H9 (cell line): Measurements from ENCODE around the gene C16orf92. TPM values are rescaled to one million over a fixed set of nuclear protein-coding genes. Genes with fewer than 3 reads are reported as not detected.

ENCODE experiments used
- DNase-seq: peaks from one replicate; pipeline ENCODE4 v3.0.0-alpha.2; 2017
- H2AFZ ChIP-seq: one replicate; pipeline ENCODE4 v1.6.1; 2013; ENCODE audit warnings: mild to moderate bottlenecking, low read length, control low read depth, moderate library complexity
- H2AK5ac ChIP-seq: 2 replicates; pipeline ENCODE4 v1.6.1; 2013; ENCODE audit warnings: low read length, control low read depth, mixed read lengths; ENCODE audit not compliant: insufficient read length
- H2BK120ac ChIP-seq: one replicate; pipeline ENCODE4 v1.6.1; 2013; ENCODE audit warnings: low read depth, mild to moderate bottlenecking, low read length, control low read depth, inconsistent platforms; ENCODE audit not compliant: poor library complexity, severe bottlenecking
- H2BK12ac ChIP-seq: 2 replicates; pipeline ENCODE4 v1.6.1; 2013; ENCODE audit warnings: low read length, control low read depth, mixed read lengths, low read depth; ENCODE audit not compliant: insufficient read length
- H2BK15ac ChIP-seq: 2 replicates; pipeline ENCODE4 v1.6.1; 2013; ENCODE audit warnings: low read depth, low read length, control low read depth
- H2BK20ac ChIP-seq: one replicate; pipeline ENCODE4 v1.6.1; 2013; ENCODE audit warnings: low read depth, mild to moderate bottlenecking, low read length, control low read depth, inconsistent platforms; ENCODE audit not compliant: poor library complexity, severe bottlenecking
- H2BK5ac ChIP-seq: 2 replicates; pipeline ENCODE4 v1.6.1; 2013; ENCODE audit warnings: low read length, control low read depth, mixed read lengths; ENCODE audit not compliant: insufficient read length
- H3K14ac ChIP-seq: 2 replicates; pipeline ENCODE4 v1.6.1; 2013; ENCODE audit warnings: low read length, control low read depth; ENCODE audit not compliant: insufficient read depth
- H3K18ac ChIP-seq: 2 replicates; pipeline ENCODE4 v1.6.1; 2013; ENCODE audit warnings: low read depth, mild to moderate bottlenecking, mixed read lengths, low read length, control low read depth; ENCODE audit not compliant: insufficient read length
- H3K23ac ChIP-seq: 2 replicates; pipeline ENCODE4 v1.6.1; 2013; ENCODE audit warnings: low read length, control low read depth, mixed read lengths, low read depth; ENCODE audit not compliant: insufficient read length
- H3K23me2 ChIP-seq: 2 replicates; pipeline ENCODE4 v1.6.1; 2013; ENCODE audit warnings: low read depth, mild to moderate bottlenecking, mixed read lengths, low read length, control low read depth; ENCODE audit not compliant: insufficient read length, poor library complexity, severe bottlenecking
- H3K27ac ChIP-seq: 2 replicates; pipeline ENCODE4 v1.5.1; 2013; ENCODE audit warnings: low read length, control low read depth, mixed read lengths, low read depth; ENCODE audit not compliant: insufficient read length
- H3K27me3 ChIP-seq: 2 replicates; pipeline ENCODE4 v1.6.1; 2013; ENCODE audit warnings: low read length, control low read depth, inconsistent platforms; ENCODE audit not compliant: insufficient read depth
- H3K4ac ChIP-seq: 2 replicates; pipeline ENCODE4 v1.6.1; 2013; ENCODE audit warnings: low read depth, mild to moderate bottlenecking, control low read depth, inconsistent platforms, low read length, moderate library complexity
- H3K4me1 ChIP-seq: 2 replicates; pipeline ENCODE4 v1.6.1; 2013; ENCODE audit warnings: low read length, control low read depth, inconsistent platforms; ENCODE audit not compliant: insufficient read depth
- H3K4me2 ChIP-seq: 2 replicates; pipeline ENCODE4 v1.6.1; 2013; ENCODE audit warnings: low read length, control low read depth, mixed read lengths; ENCODE audit not compliant: insufficient read length, insufficient read depth
- H3K56ac ChIP-seq: 2 replicates; pipeline ENCODE4 v1.6.1; 2013; ENCODE audit warnings: low read depth, mild to moderate bottlenecking, mixed read lengths, low read length, control low read depth; ENCODE audit not compliant: insufficient read length
- H3K79me1 ChIP-seq: 2 replicates; pipeline ENCODE4 v1.6.1; 2013; ENCODE audit warnings: low read depth, mild to moderate bottlenecking, moderate library complexity, low read length, control low read depth, inconsistent platforms; ENCODE audit not compliant: insufficient read depth, poor library complexity, severe bottlenecking
- H3K79me2 ChIP-seq: 2 replicates; pipeline ENCODE4 v1.6.1; 2013; ENCODE audit warnings: low read length, control low read depth, inconsistent platforms; ENCODE audit not compliant: insufficient read depth
- H3K9ac ChIP-seq: 2 replicates; pipeline ENCODE4 v1.6.1; 2013; ENCODE audit warnings: low read length, control low read depth, mixed read lengths; ENCODE audit not compliant: insufficient read length; ENCODE audit errors: extremely low read depth
- H3K9me3 ChIP-seq: one replicate; pipeline ENCODE4 v1.6.1; 2013; ENCODE audit warnings: low read depth, low read length, inconsistent platforms; ENCODE audit not compliant: control insufficient read depth
- H3T11ph ChIP-seq: one replicate; pipeline ENCODE4 v1.6.1; 2013; ENCODE audit warnings: mild to moderate bottlenecking, low read length, control low read depth, inconsistent platforms
- H4K20me1 ChIP-seq: one replicate; pipeline ENCODE4 v1.6.1; 2013; ENCODE audit not compliant: control insufficient read depth, insufficient read length, insufficient read depth
- H4K5ac ChIP-seq: 2 replicates; pipeline ENCODE4 v1.6.1; 2013; ENCODE audit warnings: low read depth, mild to moderate bottlenecking, mixed read lengths, low read length, control low read depth; ENCODE audit not compliant: insufficient read length
- H4K8ac ChIP-seq: replicated peaks from 2 replicates; pipeline ENCODE4 v1.6.1; 2013; ENCODE audit warnings: low read length, control low read depth, mixed read lengths, low read depth; ENCODE audit not compliant: insufficient read length
- H4K91ac ChIP-seq: 2 replicates; pipeline ENCODE4 v1.6.1; 2013; ENCODE audit warnings: low read depth, mild to moderate bottlenecking, moderate library complexity, mixed read lengths, low read length, control low read depth; ENCODE audit not compliant: insufficient read length
- H3K27ac Mint-ChIP-seq, 3 experiments: 2 replicates in 2 of 3; 3 replicates in 1 of 3; pipeline ENCODE4 v1.8.0; 2020 to 2021; ENCODE audit warnings: mixed read lengths in 3 of 3, mild to moderate bottlenecking in 1 of 3, moderate library complexity in 1 of 3
- H3K27me3 Mint-ChIP-seq: 2 replicates; pipeline ENCODE4 v1.8.0; 2021; ENCODE audit warnings: low read depth, mild to moderate bottlenecking, moderate library complexity, mixed read lengths
- H3K36me3 Mint-ChIP-seq, 3 experiments: 2 replicates in 2 of 3; 3 replicates in 1 of 3; pipeline ENCODE4 v1.8.0; 2020 to 2021; ENCODE audit warnings: low read depth in 3 of 3, mixed read lengths in 3 of 3; ENCODE audit not compliant: insufficient read depth in 1 of 3
- H3K4me1 Mint-ChIP-seq, 2 experiments: 2 replicates each; pipeline ENCODE4 v1.8.0; 2020; ENCODE audit warnings: mixed read lengths in 2 of 2
- H3K4me3 Mint-ChIP-seq, 2 experiments: 2 replicates in 1 of 2; 3 replicates in 1 of 2; pipeline ENCODE4 v1.8.0; 2020 to 2021; ENCODE audit warnings: mild to moderate bottlenecking in 2 of 2, mixed read lengths in 2 of 2, moderate library complexity in 1 of 2
- H3K9me3 Mint-ChIP-seq, 2 experiments: 2 replicates in 1 of 2; 3 replicates in 1 of 2; pipeline ENCODE4 v1.8.0; 2020; ENCODE audit warnings: mild to moderate bottlenecking in 2 of 2, mixed read lengths in 2 of 2, moderate library complexity in 1 of 2
- CTCF ChIP-seq: fragments of 200-600 bp; sonication (generic); conservative IDR thresholded peaks from 3 replicates; pipeline ENCODE4 v1.8.0; 2021; ENCODE audit warnings: antibody characterized with exemption, mild to moderate bottlenecking
- WGBS: extraction: QIAGEN DNeasy Blood & Tissue Kit; methylation state at CpG from one replicate; pipeline ENCODE4 v1.1.7; 2013; ENCODE audit warnings: missing lambda C conversion rate, low lambda C conversion rate, mixed read lengths; ENCODE audit not compliant: insufficient read length; ENCODE audit errors: extremely low coverage; 5-methylcytosine and 5-hydroxymethylcytosine counted together
- total RNA-seq: library from RNA; stranded (reverse); gene quantifications from 2 replicates; pipeline ENCODE4 v1.2.1, GENCODE V29; 2021

Gene C16orf92
- total RNA-seq, 1 experiment from 2014 or later: not detected

GRCh38 chr16:30053376-30054015 is 30.5 kb downstream of the C16orf92 start:
- H3K27ac Mint-ChIP-seq: no peak overlapping the region

More at GRCh38 chr16:30053376-30054015, 30.5 kb downstream of the C16orf92 start:
- H2BK20ac ChIP-seq: no peak overlapping the region
- no peaks in the 10 kb centered on the region for H3K79me2 ChIP-seq
- no peaks in the 10 kb centered on the region for H4K20me1 ChIP-seq
- Mint-ChIP-seq H3K36me3 (no peaks in the 10 kb centered on the region), H3K27me3 (peaks cover 16% of the 10 kb centered on the region), H3K4me1 (peaks cover 13 to 20% of the 10 kb centered on the region in 2 experiments), H3K9me3 (no peaks in the 10 kb centered on the region), H3K4me3 (peak overlapping the region; percentile 79 to 86)
- peak overlapping the region; percentile 79 for H3K4me2 ChIP-seq
- peaks cover 9% of the 10 kb centered on the region for H3K23me2 ChIP-seq
- H2BK12ac ChIP-seq: no peak overlapping the region
- no peak overlapping the region for H3T11ph ChIP-seq
- H2AK5ac ChIP-seq: no peak overlapping the region
- H3K27ac ChIP-seq: no peak overlapping the region
- no peak overlapping the region; the same call in 1 of the 2 replicates for H3K14ac ChIP-seq
- no peak overlapping the region for H2BK15ac ChIP-seq
- H2BK5ac ChIP-seq: no peak overlapping the region
- no peak overlapping the region for H4K91ac ChIP-seq
- H4K8ac ChIP-seq: no peak overlapping the region
- H2BK120ac ChIP-seq: no peak overlapping the region
- no peak overlapping the region for H3K18ac ChIP-seq
- no peak overlapping the region for H2AFZ ChIP-seq
- no peak overlapping the region for H3K4ac ChIP-seq
- no peak overlapping the region for H3K56ac ChIP-seq
- no peak overlapping the region for H3K23ac ChIP-seq
- WGBS: no CpG with 5 or more reads among the region's 19 CpGs
- peak overlapping the region; percentile 60 for H3K9ac ChIP-seq
- H3K4me1 ChIP-seq: no peaks in the 10 kb centered on the region
- no peaks in the 10 kb centered on the region for H3K27me3 ChIP-seq
- no peak for DNase-seq
- H4K5ac ChIP-seq: no peak overlapping the region
- H3K9me3 ChIP-seq: no peaks in the 10 kb centered on the region
- TF ChIP-seq CTCF: no peak
- H3K79me1 ChIP-seq: no peaks in the 10 kb centered on the region
